IPS-18c (cell line): Measurements from ENCODE around the gene ACTR3C.
"Not testable (repeated sequence)": the region's sequence is repeated elsewhere in the genome, so short reads cannot be mapped to it uniquely, and the experiment has no call there.

ENCODE experiments used
- H3K4me3 ChIP-seq: 2 replicates; pipeline ENCODE4 v1.7.0; 2013; ENCODE audit warnings: low read depth, mild to moderate bottlenecking, low read length, moderate library complexity; ENCODE audit not compliant: insufficient read depth
- H3K9me3 ChIP-seq: one replicate; pipeline ENCODE4 v1.6.1; 2013; ENCODE audit warnings: mild to moderate bottlenecking, low read length, moderate library complexity; ENCODE audit not compliant: control insufficient read depth, insufficient read depth

The ACTR3C gene

GRCh38 chr7:150306377-150306776, 17.0 kb downstream of the ACTR3C start:
- H3K4me3 ChIP-seq, H3K9me3 ChIP-seq: not testable (repeated sequence)

- H3K9me3 ChIP-seq, H3K4me3 ChIP-seq: not testable (repeated sequence)
Measured at GRCh38 chr7:150305903-150306284, 17.5 kb downstream of the ACTR3C start.

GRCh38 chr7:150305259-150305902, 18.0 kb downstream of the ACTR3C start:
- H3K9me3 ChIP-seq, H3K4me3 ChIP-seq: not testable (repeated sequence)

- not testable (repeated sequence) for H3K4me3 ChIP-seq, H3K9me3 ChIP-seq
Measured at GRCh38 chr7:150304499-150305258, 18.7 kb downstream of the ACTR3C start.

- H3K4me3 ChIP-seq, H3K9me3 ChIP-seq: not testable (repeated sequence)
Measured at GRCh38 chr7:150302908-150303310, 20.4 kb downstream of the ACTR3C start.

- H3K9me3 ChIP-seq, H3K4me3 ChIP-seq: not testable (repeated sequence)
Measured at GRCh38 chr7:150297978-150298377, 25.4 kb downstream of the ACTR3C start.

GRCh38 chr7:150296802-150297201, 26.5 kb downstream of the ACTR3C start:
- H3K4me3 ChIP-seq, H3K9me3 ChIP-seq: not testable (repeated sequence)

GRCh38 chr7:150295614-150296013, 27.7 kb downstream of the ACTR3C start:
- H3K9me3 ChIP-seq, H3K4me3 ChIP-seq: not testable (repeated sequence)

- H3K4me3 ChIP-seq, H3K9me3 ChIP-seq: not testable (repeated sequence)
Measured at GRCh38 chr7:150295027-150295426, 28.3 kb downstream of the ACTR3C start.

- H3K9me3 ChIP-seq, H3K4me3 ChIP-seq: not testable (repeated sequence)
Measured at GRCh38 chr7:150290317-150290716, 33.0 kb downstream of the ACTR3C start.

- H3K9me3 ChIP-seq, H3K4me3 ChIP-seq: not testable (repeated sequence)
Measured at GRCh38 chr7:150288816-150289215, 34.5 kb downstream of the ACTR3C start.

GRCh38 chr7:150287815-150288214, 35.5 kb downstream of the ACTR3C start:
- not testable (repeated sequence) for H3K4me3 ChIP-seq, H3K9me3 ChIP-seq

- H3K9me3 ChIP-seq, H3K4me3 ChIP-seq: not testable (repeated sequence)
Measured at GRCh38 chr7:150285849-150286754, 37.2 kb downstream of the ACTR3C start.

- H3K4me3 ChIP-seq, H3K9me3 ChIP-seq: not testable (repeated sequence)
Measured at GRCh38 chr7:150283608-150284007, 39.7 kb downstream of the ACTR3C start.

- H3K9me3 ChIP-seq, H3K4me3 ChIP-seq: not testable (repeated sequence)
Measured at GRCh38 chr7:150283111-150283510, 40.2 kb downstream of the ACTR3C start.

- H3K4me3 ChIP-seq, result not testable (repeated sequence)
Measured at GRCh38 chr7:150281681-150282403, 41.5 kb downstream of the ACTR3C start.

GRCh38 chr7:150278383-150278782, 45.0 kb downstream of the ACTR3C start:
- H3K4me3 ChIP-seq, H3K9me3 ChIP-seq: not testable (repeated sequence)

More at GRCh38 chr7:150281681-150282403, 41.5 kb downstream of the ACTR3C start:
- H3K9me3 ChIP-seq, result not testable (repeated sequence)
